GM04504 (cell line): ENCODE measurements around the gene SLC39A8.
A peak's percentile ranks its signal among the peaks of the same experiment; 100 is the strongest.
"Not testable (repeated sequence)": the region's sequence is repeated elsewhere in the genome, so short reads cannot be mapped to it uniquely, and the experiment has no call there.

Experiments
- DNase-seq: peaks from one replicate; pipeline ENCODE4 v3.0.0-alpha.2; 2012; ENCODE audit warnings: low read depth

Gene SLC39A8

GRCh38 chr4:102299354-102300107 is 45.8 kb downstream of the SLC39A8 start:
- DNase-seq = peak; percentile 17

DNA sequence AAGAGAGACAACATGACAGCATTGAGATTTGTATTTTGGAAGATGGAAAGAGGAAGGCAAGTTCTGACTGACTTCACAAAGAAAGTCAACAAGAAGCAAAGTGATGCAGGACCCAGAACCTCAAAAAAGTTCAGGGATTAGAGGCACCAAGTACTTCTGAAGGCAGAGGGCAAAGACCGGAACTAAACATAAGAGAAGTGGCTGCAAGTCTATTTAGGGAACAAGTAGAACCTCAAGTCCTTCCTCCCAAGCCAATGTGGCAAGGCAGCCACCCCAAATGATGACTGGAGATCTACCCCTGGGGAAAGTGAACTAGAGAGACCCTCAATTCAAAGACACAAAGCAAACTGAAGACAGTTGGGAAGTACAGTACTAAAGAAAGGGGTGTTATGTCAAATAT is 46.6 kb downstream of the SLC39A8 start:
- DNase-seq = no peak

DNA sequence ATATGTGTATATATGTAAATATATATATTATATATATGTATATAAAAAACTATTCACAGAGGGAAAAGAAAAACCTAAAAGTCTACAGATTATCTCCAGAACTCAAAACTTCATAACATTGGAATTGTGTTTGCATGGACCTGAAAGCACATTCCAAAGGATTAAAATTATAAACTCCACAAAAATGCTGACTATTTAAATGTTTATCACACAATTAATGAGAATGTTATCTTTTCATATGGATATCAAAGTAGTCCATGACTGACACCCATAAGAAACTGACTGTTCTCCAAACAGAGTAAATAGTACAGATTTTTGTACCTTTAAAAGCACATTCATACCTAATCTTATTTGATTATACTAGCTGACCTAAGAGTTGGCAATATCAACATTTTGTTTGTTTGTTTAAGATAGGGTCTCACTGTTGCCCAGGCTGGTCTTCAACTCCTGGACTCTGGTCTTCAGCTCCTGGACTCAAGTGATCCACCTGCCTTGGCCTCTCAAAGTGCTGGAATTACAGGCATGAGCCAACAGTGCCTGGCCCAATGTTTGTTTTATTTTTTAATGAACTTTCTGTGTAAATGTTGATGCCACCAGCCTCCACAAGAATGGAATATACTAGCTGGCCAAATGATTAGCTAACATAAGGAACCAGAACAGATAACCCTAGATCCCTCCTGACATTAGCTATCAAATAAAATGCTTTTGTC is 50.0 kb downstream of the SLC39A8 start:
- DNase-seq = no peak

DNA sequence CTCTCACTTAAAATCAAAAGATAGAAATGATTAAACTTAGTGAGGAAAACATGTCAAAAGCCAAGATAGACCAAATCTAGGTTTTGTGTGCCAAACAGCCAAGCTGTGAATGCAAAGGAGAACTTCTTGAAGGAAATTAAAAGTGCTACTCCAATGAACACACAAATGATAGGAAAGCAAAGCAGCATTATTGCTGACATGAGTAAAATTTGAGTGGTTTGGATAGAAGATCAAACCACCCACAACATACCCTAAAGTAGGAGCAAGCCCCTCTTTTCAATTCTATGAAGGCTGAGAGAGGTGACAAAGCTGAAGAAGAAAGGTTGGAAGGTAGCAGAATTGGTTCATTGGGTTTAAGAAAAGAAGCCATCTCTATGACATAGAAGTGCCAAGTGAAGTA is 56.8 kb downstream of the SLC39A8 start:
- no peak for DNase-seq

GRCh38 chr4:102285831-102286230 is 59.5 kb downstream of the SLC39A8 start:
- no peak for DNase-seq

- DNase-seq = no peak
These were observed 64.0 kb downstream of the SLC39A8 start for GRCh38 chr4:102281171-102281839.

DNA sequence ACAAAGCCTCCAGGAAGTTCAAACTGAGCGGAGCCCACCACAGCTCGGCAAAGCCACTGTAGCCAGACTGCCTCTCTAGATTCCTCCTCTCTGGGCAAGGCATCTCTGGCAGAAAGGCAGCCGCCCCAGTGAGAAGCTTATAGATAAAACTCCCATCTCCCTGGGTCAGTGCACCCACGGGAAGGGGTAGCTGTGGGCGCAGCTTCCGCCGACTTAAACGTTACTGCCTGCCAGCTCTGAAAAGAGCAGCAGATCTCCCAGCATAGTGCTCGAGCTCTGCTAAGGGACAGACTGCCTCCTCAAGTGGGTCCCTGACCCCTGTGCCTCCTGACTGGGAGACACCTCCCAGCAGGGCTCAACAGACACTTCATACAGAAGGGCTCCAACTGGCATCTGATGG is 72.0 kb downstream of the SLC39A8 start:
- not testable (repeated sequence) for DNase-seq

- no peak for DNase-seq
These were observed 73.0 kb downstream of the SLC39A8 start for GRCh38 chr4:102272318-102272717.

- no peak for DNase-seq
These were observed 76.9 kb downstream of the SLC39A8 start for GRCh38 chr4:102268355-102268754.

DNA sequence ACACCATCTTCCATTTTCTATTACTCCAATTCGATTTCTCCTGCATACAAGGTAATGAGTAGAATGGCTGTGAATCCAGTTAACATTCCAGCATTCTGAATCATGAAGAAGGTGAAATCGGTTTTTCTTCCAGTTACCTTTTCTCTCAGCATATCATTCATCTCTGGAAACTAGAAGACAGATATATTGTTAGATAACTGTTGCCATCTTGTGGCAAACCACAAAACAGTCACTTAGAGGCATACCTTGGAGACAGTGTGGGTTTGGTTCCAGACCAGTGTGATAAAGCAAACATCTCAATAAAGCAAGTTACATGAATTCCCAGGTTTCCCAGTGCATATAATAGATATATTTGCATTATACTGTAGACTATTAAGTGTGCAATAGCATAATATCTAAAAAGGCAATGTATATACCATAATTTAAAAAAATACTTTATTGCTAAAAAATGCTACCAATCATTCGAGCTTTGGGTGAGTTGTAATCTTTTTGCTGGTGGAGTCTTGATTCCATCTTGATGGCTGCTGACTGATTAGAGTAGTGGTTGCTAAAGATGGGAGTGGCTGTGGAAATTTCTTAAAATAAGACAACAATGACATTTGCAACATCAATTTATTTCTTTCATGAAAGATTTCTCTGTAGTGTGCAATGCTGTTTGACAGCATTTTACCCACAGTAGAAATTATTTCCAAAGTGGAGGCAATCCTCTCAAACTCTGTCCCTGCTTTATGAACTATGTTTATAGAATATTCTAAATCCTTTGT is 82.1 kb downstream of the SLC39A8 start:
- peak; percentile 9 for DNase-seq

DNA sequence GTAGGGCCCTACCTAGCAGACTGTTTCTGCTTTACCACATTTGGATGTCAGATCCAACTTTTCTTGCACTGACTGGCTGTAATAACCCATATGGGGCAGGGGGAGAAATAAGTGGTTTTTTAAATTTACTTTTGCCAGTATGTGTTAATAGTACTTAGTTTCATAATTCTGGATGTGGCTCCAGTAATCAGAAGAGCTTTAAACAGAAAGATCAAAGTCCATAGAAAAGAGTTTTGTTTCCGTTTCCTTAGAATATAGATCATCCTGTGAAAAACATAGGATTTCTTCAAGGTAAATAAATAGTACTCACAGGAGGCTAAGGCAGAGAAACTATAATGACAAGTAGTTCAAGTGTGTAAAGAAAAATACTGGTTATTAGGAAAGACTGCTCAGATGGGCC is 85.6 kb downstream of the SLC39A8 start:
- no peak for DNase-seq

- DNase-seq = no peak
These were observed 86.2 kb downstream of the SLC39A8 start for GRCh38 chr4:102259081-102259480.

GRCh38 chr4:102256321-102256720 is 89.0 kb downstream of the SLC39A8 start:
- DNase-seq = no peak

GRCh38 chr4:102253860-102254259 is 91.4 kb downstream of the SLC39A8 start:
- DNase-seq = no peak

DNA sequence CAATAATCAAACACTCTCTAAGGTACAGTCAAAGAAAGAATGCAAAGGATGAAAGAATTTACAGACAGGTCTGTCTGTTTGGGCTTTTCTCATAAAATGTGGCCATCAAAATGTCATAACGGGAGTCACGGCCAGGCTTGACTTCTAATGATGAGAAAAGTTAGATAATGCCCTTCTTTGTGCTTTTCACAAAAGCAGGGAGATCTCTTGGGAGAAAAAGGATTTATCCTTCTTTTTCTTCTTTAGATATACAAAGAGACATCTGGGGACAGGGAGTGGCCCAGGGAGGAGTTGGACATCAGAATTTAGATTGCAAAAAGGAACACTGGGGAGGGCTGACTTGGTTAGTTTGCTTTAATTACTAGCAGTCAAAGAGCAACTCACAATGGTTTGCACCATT is 93.1 kb downstream of the SLC39A8 start:
- DNase-seq = no peak

- DNase-seq = no peak
These were observed 94.9 kb downstream of the SLC39A8 start for GRCh38 chr4:102250341-102250740.

GRCh38 chr4:102247041-102247440 is 98.2 kb downstream of the SLC39A8 start:
- no peak for DNase-seq

- DNase-seq = no peak
These were observed 98.9 kb downstream of the SLC39A8 start for GRCh38 chr4:102246416-102246815.

DNA sequence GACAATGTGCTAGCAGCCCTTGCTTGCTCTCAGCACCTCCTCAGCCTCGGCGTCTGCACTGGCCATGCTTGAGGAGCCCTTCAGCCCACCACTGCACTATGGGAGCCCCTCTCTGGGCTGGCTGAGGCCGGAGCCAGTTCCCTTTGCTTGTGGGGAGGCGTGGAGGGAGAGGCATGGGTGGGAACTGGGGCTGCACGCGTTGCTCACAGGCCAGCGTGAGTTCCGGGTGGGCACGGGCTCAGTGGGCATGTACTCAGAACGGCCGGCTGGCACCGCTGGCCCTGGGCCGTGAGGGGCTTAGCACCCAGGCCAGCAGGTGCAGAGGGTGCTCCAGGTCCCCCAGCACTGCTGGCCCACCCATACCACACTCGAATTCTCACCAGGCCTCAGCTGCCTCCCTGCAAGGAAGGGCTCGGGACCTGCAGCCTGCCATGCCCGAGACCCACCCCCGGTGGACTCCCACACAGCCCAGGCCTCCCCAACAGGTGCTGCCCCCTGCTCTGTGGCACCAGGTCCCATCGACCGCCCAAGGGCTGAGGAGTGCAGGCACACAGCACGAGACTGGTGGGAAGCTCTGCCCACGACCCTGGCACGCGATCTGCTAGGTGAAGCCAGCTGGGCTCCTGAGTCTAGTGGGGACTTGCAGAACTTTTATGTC is 100.3 kb downstream of the SLC39A8 start:
- no peak for DNase-seq

DNA sequence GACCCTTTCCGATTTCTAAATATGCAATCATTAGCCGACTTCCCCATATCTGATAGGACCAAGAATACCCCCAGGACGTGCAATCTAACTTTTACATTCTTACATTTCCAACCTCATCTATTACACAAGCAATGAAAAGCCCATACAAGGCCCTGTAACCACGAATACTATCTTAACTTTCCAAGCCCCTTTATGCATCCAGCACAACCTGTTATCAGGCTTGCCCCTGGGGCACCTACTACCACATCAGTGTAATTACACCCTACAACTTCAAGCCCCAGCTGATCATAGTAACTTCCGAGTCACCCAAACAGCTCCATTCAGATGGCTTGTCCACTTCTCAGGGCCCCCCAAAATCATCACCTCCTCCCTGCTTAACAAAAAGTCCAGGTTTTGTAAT is 102.0 kb downstream of the SLC39A8 start:
- DNase-seq = not testable (repeated sequence)

- DNase-seq = no peak
These were observed 110.9 kb downstream of the SLC39A8 start for GRCh38 chr4:102234243-102234838.
